Panc1 (cell line): ENCODE results near the gene RASSF5.

Experiments
- POLR2AphosphoS5 ChIP-seq: IDR thresholded peaks from 2 replicates; pipeline ENCODE4 v1.6.1; 2012; ENCODE audit warnings: mild to moderate bottlenecking, low read depth, low read length, moderate library complexity
- SIN3A ChIP-seq: IDR thresholded peaks from 2 replicates; pipeline ENCODE4 v1.6.1; 2012; ENCODE audit warnings: low read depth, mild to moderate bottlenecking, low read length, moderate library complexity, borderline replicate concordance; ENCODE audit not compliant: insufficient read depth
- TCF7L2 ChIP-seq: IDR thresholded peaks from 2 replicates; pipeline ENCODE4 v1.6.1; 2011; ENCODE audit warnings: mild to moderate bottlenecking, low read depth, low read length, inconsistent platforms
- TF ChIP-seq, protein P1 (sequence below): fragments of 450-650 bp; IDR thresholded peaks from 2 replicates; pipeline ENCODE4 v1.5.1; 2017; ENCODE audit warnings: mild to moderate bottlenecking
- TF ChIP-seq, protein P2 (sequence below), 2 experiments: IDR thresholded peaks; 2 replicates each; pipeline ENCODE4 v1.6.1; 2011 to 2012; ENCODE audit warnings: low read depth in 2 of 2, control low read depth in 1 of 2, low read length in 1 of 2, mild to moderate bottlenecking in 1 of 2, moderate library complexity in 1 of 2; ENCODE audit not compliant: insufficient read depth in 1 of 2

DNA sequence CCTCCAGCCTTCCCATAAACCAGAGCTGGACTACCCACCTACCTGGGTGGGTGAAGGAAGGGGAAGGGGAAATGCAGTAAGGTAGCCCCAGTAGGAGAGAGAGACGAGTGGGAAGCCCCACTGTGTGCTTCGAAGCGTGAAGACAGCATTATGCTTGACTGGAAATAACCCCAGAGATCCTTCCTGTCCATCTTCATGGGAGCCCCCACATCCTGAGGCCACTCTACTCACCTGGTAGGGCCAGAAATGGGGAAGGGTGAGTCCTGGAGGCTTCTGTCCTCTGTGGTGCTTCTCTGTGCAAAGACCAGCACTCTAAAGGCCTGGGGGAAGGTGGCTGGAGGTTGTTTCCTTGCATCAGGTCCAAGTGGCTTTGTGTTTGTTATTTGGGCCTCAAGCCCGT, 10.0 kb upstream of the RASSF5 start:
- no peak for TF ChIP-seq POLR2AphosphoS5
- TF ChIP-seq, protein P1, sequence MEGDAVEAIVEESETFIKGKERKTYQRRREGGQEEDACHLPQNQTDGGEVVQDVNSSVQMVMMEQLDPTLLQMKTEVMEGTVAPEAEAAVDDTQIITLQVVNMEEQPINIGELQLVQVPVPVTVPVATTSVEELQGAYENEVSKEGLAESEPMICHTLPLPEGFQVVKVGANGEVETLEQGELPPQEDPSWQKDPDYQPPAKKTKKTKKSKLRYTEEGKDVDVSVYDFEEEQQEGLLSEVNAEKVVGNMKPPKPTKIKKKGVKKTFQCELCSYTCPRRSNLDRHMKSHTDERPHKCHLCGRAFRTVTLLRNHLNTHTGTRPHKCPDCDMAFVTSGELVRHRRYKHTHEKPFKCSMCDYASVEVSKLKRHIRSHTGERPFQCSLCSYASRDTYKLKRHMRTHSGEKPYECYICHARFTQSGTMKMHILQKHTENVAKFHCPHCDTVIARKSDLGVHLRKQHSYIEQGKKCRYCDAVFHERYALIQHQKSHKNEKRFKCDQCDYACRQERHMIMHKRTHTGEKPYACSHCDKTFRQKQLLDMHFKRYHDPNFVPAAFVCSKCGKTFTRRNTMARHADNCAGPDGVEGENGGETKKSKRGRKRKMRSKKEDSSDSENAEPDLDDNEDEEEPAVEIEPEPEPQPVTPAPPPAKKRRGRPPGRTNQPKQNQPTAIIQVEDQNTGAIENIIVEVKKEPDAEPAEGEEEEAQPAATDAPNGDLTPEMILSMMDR = no peak
- TF ChIP-seq SIN3A = no peak
- TF ChIP-seq, protein P2, sequence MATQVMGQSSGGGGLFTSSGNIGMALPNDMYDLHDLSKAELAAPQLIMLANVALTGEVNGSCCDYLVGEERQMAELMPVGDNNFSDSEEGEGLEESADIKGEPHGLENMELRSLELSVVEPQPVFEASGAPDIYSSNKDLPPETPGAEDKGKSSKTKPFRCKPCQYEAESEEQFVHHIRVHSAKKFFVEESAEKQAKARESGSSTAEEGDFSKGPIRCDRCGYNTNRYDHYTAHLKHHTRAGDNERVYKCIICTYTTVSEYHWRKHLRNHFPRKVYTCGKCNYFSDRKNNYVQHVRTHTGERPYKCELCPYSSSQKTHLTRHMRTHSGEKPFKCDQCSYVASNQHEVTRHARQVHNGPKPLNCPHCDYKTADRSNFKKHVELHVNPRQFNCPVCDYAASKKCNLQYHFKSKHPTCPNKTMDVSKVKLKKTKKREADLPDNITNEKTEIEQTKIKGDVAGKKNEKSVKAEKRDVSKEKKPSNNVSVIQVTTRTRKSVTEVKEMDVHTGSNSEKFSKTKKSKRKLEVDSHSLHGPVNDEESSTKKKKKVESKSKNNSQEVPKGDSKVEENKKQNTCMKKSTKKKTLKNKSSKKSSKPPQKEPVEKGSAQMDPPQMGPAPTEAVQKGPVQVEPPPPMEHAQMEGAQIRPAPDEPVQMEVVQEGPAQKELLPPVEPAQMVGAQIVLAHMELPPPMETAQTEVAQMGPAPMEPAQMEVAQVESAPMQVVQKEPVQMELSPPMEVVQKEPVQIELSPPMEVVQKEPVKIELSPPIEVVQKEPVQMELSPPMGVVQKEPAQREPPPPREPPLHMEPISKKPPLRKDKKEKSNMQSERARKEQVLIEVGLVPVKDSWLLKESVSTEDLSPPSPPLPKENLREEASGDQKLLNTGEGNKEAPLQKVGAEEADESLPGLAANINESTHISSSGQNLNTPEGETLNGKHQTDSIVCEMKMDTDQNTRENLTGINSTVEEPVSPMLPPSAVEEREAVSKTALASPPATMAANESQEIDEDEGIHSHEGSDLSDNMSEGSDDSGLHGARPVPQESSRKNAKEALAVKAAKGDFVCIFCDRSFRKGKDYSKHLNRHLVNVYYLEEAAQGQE (IDR thresholded peaks at IDR 0.05; ENCODE audit: insufficient read depth in 1 of 2, low read depth in 2 of 2, low read length in 1 of 2) = no peak
- TF ChIP-seq TCF7L2 = no peak
